Esophagus squamous epithelium (tissue), 5 donors: Measurements from ENCODE around the gene PTGS2. TPM values are rescaled to one million over a fixed set of nuclear protein-coding genes. Genes with fewer than 3 reads are reported as not detected.

Experiments
- DNase-seq: peaks from one replicate; lab custom pipeline; 2025; lab: John Stamatoyannopoulos, UW
- H3K27ac ChIP-seq, 4 donors: fragments of 200-600 bp; sonication (generic); one replicate each; pipeline ENCODE4 v1.5.1; 2016 to 2019; ENCODE audit warnings: mild to moderate bottlenecking in 1 of 4
- H3K27me3 ChIP-seq, 4 donors: fragments of 200-600 bp; sonication (generic); 1 replicate in 3 of 4; 2 replicates in 1 of 4; pipeline versions ENCODE4 v1.5.1 to v1.6.0; 2017 to 2021; ENCODE audit warnings: antibody characterized with exemption in 1 of 4
- H3K36me3 ChIP-seq, 3 donors: fragments of 200-600 bp; sonication (generic); one replicate each; pipeline ENCODE4 v1.5.1; 2016 to 2019
- H3K4me1 ChIP-seq, 3 donors: fragments of 200-600 bp; sonication (generic); one replicate each; pipeline ENCODE4 v1.5.1; 2017 to 2019
- H3K4me3 ChIP-seq, 4 donors: fragments of 200-600 bp; sonication (generic); 1 replicate in 3 of 4; 2 replicates in 1 of 4; pipeline ENCODE4 v1.5.1; 2016 to 2019; ENCODE audit warnings: mild to moderate bottlenecking in 2 of 4, moderate library complexity in 1 of 4
- H3K9me3 ChIP-seq, 3 donors: fragments of 200-600 bp; sonication (generic); one replicate each; pipeline ENCODE4 v1.5.1; 2016 to 2019
- CTCF ChIP-seq, 6 experiments: fragments of 450-650 bp in 4 of 6; fragments of 200-600 bp in 2 of 6; sonication (generic) in 2 of 6; IDR thresholded peaks; one replicate each; pipeline ENCODE4 v1.5.1; 2016 to 2019; ENCODE audit warnings: antibody characterized with exemption in 6 of 6, mild to moderate bottlenecking in 4 of 6, moderate library complexity in 4 of 6
- POLR2A ChIP-seq, 4 donors: fragments of 450-650 bp; IDR thresholded peaks; one replicate each; pipeline ENCODE4 v1.6.1; 2017; ENCODE audit warnings: antibody characterized with exemption in 4 of 4, mild to moderate bottlenecking in 4 of 4, moderate library complexity in 3 of 4
- WGBS, 2 donors: methylation state at CpG; one replicate each; pipeline ENCODE4 v1.1.5; 2018; 5-methylcytosine and 5-hydroxymethylcytosine counted together
- intact Hi-C: fragments of 100-400 bp; cut with DNase I; formaldehyde crosslinking; loops from one replicate; pipeline ENCODE4 v1.15.0; 2022
- total RNA-seq, 4 donors: library from RNA; depleted of rRNA; stranded (reverse); fragments of >200 nt; gene quantifications; one replicate each; pipeline ENCODE4 v1.1.0, GENCODE V29; 2016
- donor health status: DM: yes; HTN: yes; CAD: no.

PTGS2 gene
- total RNA-seq, 4 donors from 2014 or later: 1.1 to 4.1 (median 2.0) TPM

DNA sequence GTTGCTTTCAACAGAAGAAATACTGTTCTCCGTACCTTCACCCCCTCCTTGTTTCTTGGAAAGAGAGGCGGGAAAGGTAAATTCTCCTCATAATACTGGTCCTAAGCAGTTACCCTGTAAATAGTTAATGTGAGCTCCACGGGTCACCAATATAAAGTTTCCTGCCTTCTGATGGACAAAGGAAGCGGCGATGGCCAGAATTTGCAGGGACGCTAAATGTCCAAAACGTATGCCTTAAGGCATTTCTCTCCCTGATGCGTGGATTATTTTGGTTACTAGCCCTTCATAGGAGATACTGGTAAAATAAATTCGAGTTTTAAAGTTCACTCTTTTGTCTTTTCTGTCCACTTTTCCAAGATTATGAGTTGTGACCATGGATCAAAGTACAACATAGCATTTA, 898 bp upstream of the PTGS2 start:
- Histone ChIP-seq H3K4me3 (peak overlapping the region; percentile 51 to 78 (median 63)), H3K27ac (peak overlapping the region; percentile 78 to 92 (median 88)), H3K4me1 (peaks cover 0 to 16% (median 0%) of the 10 kb centered on the region in 3 donors), H3K27me3 (no peaks in the 10 kb centered on the region), H3K9me3 (no peaks in the 10 kb centered on the region), H3K36me3 (peaks cover 0 to 7% (median 0%) of the 10 kb centered on the region in 3 donors)
- DNase-seq: no peak
- intact Hi-C loops: loop anchor here (5.0 to 10.0 kb wide), 2 partner anchors 74 to 304 kb away; no protein-coding TSS in a partner anchor
- TF ChIP-seq POLR2A (IDR thresholded peaks at IDR 0.05) (no peak), CTCF (IDR thresholded peaks at IDR 0.05) (no peak)
- 9 to 12% methylated on average over 9 of the region's 9 CpGs for WGBS, 2 donors

DNA sequence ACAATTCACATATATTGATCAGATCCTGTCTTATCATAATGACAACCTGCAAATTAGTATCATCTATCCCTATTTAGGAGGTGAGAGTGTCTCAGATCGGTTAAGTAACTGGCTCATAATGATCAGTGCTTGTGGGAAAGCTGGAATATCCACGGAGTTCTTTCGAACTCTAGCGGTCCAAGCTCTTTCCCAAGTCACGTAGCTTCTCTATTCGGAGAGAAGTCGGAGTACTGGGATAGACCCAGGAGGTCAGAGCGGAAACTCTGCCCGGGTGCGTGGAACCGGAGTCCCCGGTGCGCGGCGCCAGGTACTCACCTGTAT, 339 bp downstream of the PTGS2 start:
- TF ChIP-seq CTCF (IDR thresholded peaks at IDR 0.05): no peak
- no peak for TF ChIP-seq POLR2A (IDR thresholded peaks at IDR 0.05)
- intact Hi-C loops: loop anchor here (5.0 to 10.0 kb wide), 2 partner anchors 73 to 305 kb away; no protein-coding TSS in a partner anchor

DNA sequence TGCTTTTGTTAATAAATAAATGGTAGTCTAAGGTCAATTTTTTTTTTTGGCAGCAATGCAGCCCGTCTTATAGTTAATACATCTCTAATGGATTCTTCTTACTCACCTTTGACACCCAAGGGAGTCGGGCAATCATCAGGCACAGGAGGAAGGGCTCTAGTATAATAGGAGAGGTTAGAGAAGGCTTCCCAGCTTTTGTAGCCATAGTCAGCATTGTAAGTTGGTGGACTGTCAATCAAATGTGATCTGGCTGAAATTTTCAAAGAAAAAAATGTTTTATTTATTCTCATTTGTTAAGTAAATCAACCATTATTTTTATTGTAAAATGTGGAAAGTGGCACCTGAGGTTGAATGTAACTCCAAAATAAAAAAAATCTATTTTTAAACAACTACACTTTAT, 2.1 kb downstream of the PTGS2 start:
- H3K27me3 ChIP-seq: no peaks in the 10 kb centered on the region
- peaks cover 0 to 27% (median 0%) of the 10 kb centered on the region in 3 donors for H3K36me3 ChIP-seq
- H3K27ac ChIP-seq: no peak overlapping the region
- 79 to 97% methylated on average over 2 of the region's 2 CpGs for WGBS, 2 donors
- H3K9me3 ChIP-seq: no peaks in the 10 kb centered on the region
- intact Hi-C loops: no loop called here
- DNase-seq: no peak
- H3K4me3 ChIP-seq: no peak overlapping the region
- peaks cover 0 to 16% (median 0%) of the 10 kb centered on the region in 3 donors for H3K4me1 ChIP-seq
- no peak for TF ChIP-seq POLR2A (IDR thresholded peaks at IDR 0.05)

More for the DNA sequence above, 339 bp downstream of the PTGS2 start:
- 0 to 1% methylated on average over 6 to 15 of the region's 15 CpGs for WGBS, 2 donors
- no peaks in the 10 kb centered on the region for H3K27me3 ChIP-seq
- H3K4me3 ChIP-seq: peak overlapping the region; percentile 51 to 78 (median 63)
- H3K9me3 ChIP-seq: no peaks in the 10 kb centered on the region
- H3K27ac ChIP-seq: peak overlapping the region; percentile 78 to 92 (median 88)
- DNase-seq: no peak
- H3K36me3 ChIP-seq: peaks cover 0 to 19% (median 0%) of the 10 kb centered on the region in 3 donors
- peaks cover 0 to 16% (median 0%) of the 10 kb centered on the region in 3 donors for H3K4me1 ChIP-seq

GRCh38 chr1:186672596-186672995, 7.6 kb downstream of the PTGS2 start:
- TF ChIP-seq CTCF (IDR thresholded peaks at IDR 0.05) (no peak), POLR2A (IDR thresholded peaks at IDR 0.05) (no peak)
- WGBS, 2 donors: 94 to 95% methylated on average over 3 of the region's 3 CpGs

GRCh38 chr1:186672131-186672530, 8.1 kb downstream of the PTGS2 start:
- TF ChIP-seq CTCF (IDR thresholded peaks at IDR 0.05) (no peak), POLR2A (IDR thresholded peaks at IDR 0.05) (no peak)
- Histone ChIP-seq H3K9me3 (no peaks in the 10 kb centered on the region), H3K36me3 (peaks cover 0 to 27% (median 0%) of the 10 kb centered on the region in 3 donors), H3K27me3 (no peaks in the 10 kb centered on the region), H3K4me3 (no peak overlapping the region), H3K27ac (no peak overlapping the region), H3K4me1 (no peaks in the 10 kb centered on the region)
- no peak for DNase-seq
- intact Hi-C loops: no loop called here
- WGBS, 2 donors: 81 to 85% methylated on average over 2 of the region's 2 CpGs

More at GRCh38 chr1:186672596-186672995, 7.6 kb downstream of the PTGS2 start:
- Histone ChIP-seq H3K4me3 (no peak overlapping the region), H3K4me1 (no peaks in the 10 kb centered on the region), H3K27ac (no peak overlapping the region), H3K27me3 (no peaks in the 10 kb centered on the region), H3K9me3 (no peaks in the 10 kb centered on the region), H3K36me3 (peaks cover 0 to 27% (median 0%) of the 10 kb centered on the region in 3 donors)
- intact Hi-C loops: no loop called here
- DNase-seq: no peak
